Suprapubic skin (tissue), 4 donors: ENCODE measurements around the gene CUL2. TPM values are rescaled to one million over a fixed set of nuclear protein-coding genes. Genes with fewer than 3 reads are reported as not detected.

Source experiments
- DNase-seq, 2 donors: peaks; one replicate each; pipeline ENCODE4 v3.0.0-alpha.2; 2019; ENCODE audit warnings: low spot score in 2 of 2
- H3K27ac ChIP-seq: fragments of 200-600 bp; sonication (generic); one replicate; pipeline ENCODE4 v1.5.1; 2019
- H3K27me3 ChIP-seq: fragments of 200-600 bp; sonication (generic); one replicate; pipeline ENCODE4 v1.5.1; 2019
- H3K36me3 ChIP-seq: fragments of 200-600 bp; sonication (generic); one replicate; pipeline ENCODE4 v1.5.1; 2019
- H3K4me1 ChIP-seq: fragments of 200-600 bp; sonication (generic); one replicate; pipeline ENCODE4 v1.5.1; 2019
- H3K4me3 ChIP-seq: fragments of 200-600 bp; sonication (generic); one replicate; pipeline ENCODE4 v1.5.1; 2019; ENCODE audit warnings: mild to moderate bottlenecking
- H3K9me3 ChIP-seq: fragments of 200-600 bp; sonication (generic); one replicate; pipeline ENCODE4 v1.5.1; 2019
- CTCF ChIP-seq, 2 donors: fragments of 200-600 bp in 1 of 2; fragments of 450-650 bp in 1 of 2; sonication (generic) in 1 of 2; IDR thresholded peaks; one replicate each; pipeline ENCODE4 v1.5.1; 2016 to 2019; ENCODE audit warnings: antibody characterized with exemption in 2 of 2, mild to moderate bottlenecking in 1 of 2, moderate library complexity in 1 of 2
- EP300 ChIP-seq: sonication (generic); formaldehyde crosslinking; IDR thresholded peaks from one replicate; pipeline ENCODE4 v1.6.1; 2017; ENCODE audit warnings: antibody characterized with exemption
- POLR2A ChIP-seq, 2 donors: fragments of 450-650 bp; IDR thresholded peaks; one replicate each; pipeline ENCODE4 v1.6.1; 2017; ENCODE audit warnings: antibody characterized with exemption in 2 of 2, mild to moderate bottlenecking in 2 of 2, moderate library complexity in 2 of 2
- POLR2AphosphoS5 ChIP-seq, 3 donors: sonication (generic); formaldehyde crosslinking; IDR thresholded peaks; one replicate each; pipeline ENCODE4 v1.6.1; 2017; ENCODE audit warnings: antibody characterized with exemption in 3 of 3
- WGBS: methylation state at CpG from one replicate; pipeline ENCODE4 v1.1.5; 2018; 5-methylcytosine and 5-hydroxymethylcytosine counted together
- total RNA-seq, 4 donors: library from RNA; depleted of rRNA; stranded (reverse); fragments of >200 nt; gene quantifications; one replicate each; pipeline ENCODE4 v1.1.0, GENCODE V29; 2016

Gene CUL2
- total RNA-seq, 4 donors from 2014 or later = 15.7 to 23.1 (median 18.4) TPM

- H3K27ac ChIP-seq = no peak overlapping the region
- no peaks in the 10 kb centered on the region for H3K4me1 ChIP-seq
- H3K9me3 ChIP-seq = no peaks in the 10 kb centered on the region
- H3K27me3 ChIP-seq = no peaks in the 10 kb centered on the region
- H3K4me3 ChIP-seq = no peak overlapping the region
- no peak for DNase-seq
- WGBS = 82% methylated on average over 9 of the region's 9 CpGs
- TF ChIP-seq CTCF (IDR thresholded peaks at IDR 0.05) (no peak), EP300 (no peak), POLR2A (IDR thresholded peaks at IDR 0.05) (no peak), POLR2AphosphoS5 (IDR thresholded peaks at IDR 0.05) (no peak)
- peaks cover 35% of the 10 kb centered on the region for H3K36me3 ChIP-seq
Measured at GRCh38 chr10:35041502-35041879, 48.6 kb downstream of the CUL2 start.

DNA sequence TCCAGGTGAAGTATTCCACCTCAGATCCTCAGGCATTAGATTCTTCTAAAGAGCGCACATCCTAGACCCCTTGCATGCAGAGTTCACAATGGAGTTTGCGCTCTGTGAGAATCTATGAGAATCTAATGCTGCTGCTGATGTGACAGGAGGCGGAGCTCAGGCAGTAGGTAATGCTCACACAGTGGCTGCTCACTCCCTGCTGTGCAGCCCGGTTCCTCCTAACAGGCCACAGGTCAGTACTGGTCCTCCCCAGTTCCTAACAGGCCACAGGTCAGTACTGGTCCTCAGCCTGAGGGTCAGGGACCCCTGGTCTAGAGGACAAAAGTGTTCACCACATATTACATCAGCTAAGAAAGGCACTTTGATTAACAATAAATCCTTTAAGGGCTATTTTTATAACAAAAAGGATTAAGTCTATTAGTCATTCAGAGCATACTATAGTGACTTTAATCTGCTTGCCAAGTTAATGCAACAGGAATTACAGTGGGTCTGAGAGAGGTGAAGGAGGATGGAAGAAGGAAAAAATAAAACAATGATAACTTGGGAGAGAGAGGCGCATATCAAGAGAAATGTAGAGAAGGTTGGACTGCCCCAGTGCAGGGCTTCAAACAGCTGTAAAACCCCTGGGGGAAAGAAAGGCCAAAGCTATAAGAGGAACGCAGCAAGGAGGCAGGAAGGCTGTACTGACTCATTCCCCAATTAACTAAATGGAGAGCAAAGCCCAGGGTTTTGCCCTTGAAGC, 49.2 kb downstream of the CUL2 start:
- Histone ChIP-seq H3K36me3 (peaks cover 35% of the 10 kb centered on the region), H3K27ac (no peak overlapping the region), H3K9me3 (no peaks in the 10 kb centered on the region), H3K4me3 (no peak overlapping the region), H3K27me3 (no peaks in the 10 kb centered on the region), H3K4me1 (no peaks in the 10 kb centered on the region)
- 88% methylated on average over 6 of the region's 6 CpGs for WGBS
- DNase-seq = no peak
- TF ChIP-seq EP300 (no peak), POLR2A (IDR thresholded peaks at IDR 0.05) (no peak), CTCF (IDR thresholded peaks at IDR 0.05) (no peak)

DNA sequence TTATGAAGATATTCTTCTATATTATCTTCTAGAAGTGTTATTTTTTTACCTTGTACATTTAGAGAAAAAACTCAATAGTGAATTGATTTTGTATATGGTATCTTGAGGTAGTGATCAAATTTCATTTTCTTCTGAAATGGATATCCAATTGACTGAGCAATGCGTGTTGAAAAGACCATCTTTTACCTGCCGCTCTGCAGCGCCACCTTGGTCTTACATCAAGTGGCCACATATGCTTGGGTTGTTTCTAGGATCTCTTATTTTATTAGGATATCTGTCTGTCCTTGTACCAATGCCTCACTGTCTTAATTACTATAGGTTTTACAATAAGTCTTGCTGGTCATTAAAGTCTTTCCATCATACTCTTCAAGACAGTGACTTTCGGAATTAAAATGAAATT, 53.0 kb downstream of the CUL2 start:
- H3K4me3 ChIP-seq = no peak overlapping the region
- H3K4me1 ChIP-seq = no peaks in the 10 kb centered on the region
- no peaks in the 10 kb centered on the region for H3K9me3 ChIP-seq
- no peak for DNase-seq
- H3K36me3 ChIP-seq = peaks cover 41% of the 10 kb centered on the region
- no peaks in the 10 kb centered on the region for H3K27me3 ChIP-seq
- no peak for TF ChIP-seq POLR2AphosphoS5 (IDR thresholded peaks at IDR 0.05)
- no peak for TF ChIP-seq CTCF (IDR thresholded peaks at IDR 0.05)
- TF ChIP-seq EP300 = no peak
- no peak for TF ChIP-seq POLR2A (IDR thresholded peaks at IDR 0.05)
- no peak overlapping the region for H3K27ac ChIP-seq
- WGBS = 97% methylated on average over 4 of the region's 4 CpGs

- Histone ChIP-seq H3K36me3 (peaks cover 46% of the 10 kb centered on the region), H3K27ac (no peak overlapping the region), H3K4me1 (no peaks in the 10 kb centered on the region), H3K4me3 (no peak overlapping the region), H3K9me3 (no peaks in the 10 kb centered on the region), H3K27me3 (no peaks in the 10 kb centered on the region)
- TF ChIP-seq EP300 (no peak), POLR2A (IDR thresholded peaks at IDR 0.05) (no peak), CTCF (IDR thresholded peaks at IDR 0.05) (no peak), POLR2AphosphoS5 (IDR thresholded peaks at IDR 0.05) (no peak)
- DNase-seq = no peak
- 7% methylated on average over 1 of the region's 1 CpG for WGBS
Measured at GRCh38 chr10:35035606-35036005, 54.5 kb downstream of the CUL2 start.

- no peaks in the 10 kb centered on the region for H3K27me3 ChIP-seq
- no peak overlapping the region for H3K27ac ChIP-seq
- no peaks in the 10 kb centered on the region for H3K9me3 ChIP-seq
- H3K36me3 ChIP-seq = peaks cover 58% of the 10 kb centered on the region
- no peaks in the 10 kb centered on the region for H3K4me1 ChIP-seq
- H3K4me3 ChIP-seq = no peak overlapping the region
- DNase-seq = no peak
- TF ChIP-seq CTCF (IDR thresholded peaks at IDR 0.05) = no peak
- no peak for TF ChIP-seq POLR2AphosphoS5 (IDR thresholded peaks at IDR 0.05)
- no peak for TF ChIP-seq EP300
- no peak for TF ChIP-seq POLR2A (IDR thresholded peaks at IDR 0.05)
Measured at GRCh38 chr10:35027567-35027966, 62.6 kb downstream of the CUL2 start.
